ENCODE data around the gene ABCB1. TPM values are rescaled to one million over a fixed set of nuclear protein-coding genes. Genes with fewer than 3 reads are reported as not detected.
A peak's percentile ranks its signal among the peaks of the same experiment; 100 is the strongest.

ABCB1 gene
- total and polyA plus RNA-seq, 2 of the 13 experiments (the other 11 are each of a cell fraction or from before 2014, with no cell fraction given): 42.8 to 52.6 TPM

GRCh38 chr7:87475359-87476178, 125.1 kb downstream of the ABCB1 start, which contains the start of gene ABCB4 (continued):
- TF ChIP-seq ZHX1 (CRISPR knock-in tag; IDR thresholded peaks at IDR 0.05; ENCODE audit: low read depth) (0 out of 2 replicates have a peak, but pooled peaks have one; percentile 44), ZNF510 (CRISPR knock-in tag; IDR thresholded peaks at IDR 0.05; ENCODE audit: low read depth) (no peak), ZMYM3 (CRISPR knock-in tag; IDR thresholded peaks at IDR 0.05) (no peak), ZNF350 (CRISPR knock-in tag; IDR thresholded peaks at IDR 0.05; ENCODE audit: borderline replicate concordance, low read depth) (0 out of 2 replicates have a peak, but pooled peaks have one; percentile 6), ZSCAN31 (CRISPR knock-in tag; IDR thresholded peaks at IDR 0.05; ENCODE audit: low read depth) (peak; percentile 80), ZNF207 (IDR thresholded peaks at IDR 0.05; ENCODE audit: borderline replicate concordance) (no peak), ZNF775 (CRISPR knock-in tag; IDR thresholded peaks at IDR 0.05; ENCODE audit: borderline replicate concordance) (no peak), SP4 (CRISPR knock-in tag; IDR thresholded peaks at IDR 0.05) (no peak; the same call in 1 of the 2 replicates), CBX2 (IDR thresholded peaks at IDR 0.05; ENCODE audit: low read depth, low read length) (no peak), CBX2 (CRISPR knock-in tag; IDR thresholded peaks at IDR 0.05; ENCODE audit: low read depth) (no peak), E2F2 (CRISPR knock-in tag; IDR thresholded peaks at IDR 0.05; ENCODE audit: borderline replicate concordance) (no peak), REXO4 (CRISPR knock-in tag; IDR thresholded peaks at IDR 0.05; ENCODE audit: borderline replicate concordance) (no peak), ZNF879 (CRISPR knock-in tag; IDR thresholded peaks at IDR 0.05) (no peak), KMT2B (CRISPR knock-in tag; IDR thresholded peaks at IDR 0.05) (no peak), GPBP1L1 (CRISPR knock-in tag; IDR thresholded peaks at IDR 0.05) (no peak), ZNF607 (CRISPR knock-in tag; IDR thresholded peaks at IDR 0.05; ENCODE audit: borderline replicate concordance) (no peak), ZBTB21 (CRISPR knock-in tag; IDR thresholded peaks at IDR 0.05) (no peak), ZNF431 (CRISPR knock-in tag; IDR thresholded peaks at IDR 0.05; ENCODE audit: borderline replicate concordance, low read depth) (peak; percentile 91), HHEX (CRISPR knock-in tag; IDR thresholded peaks at IDR 0.05) (no peak), CBX5 (CRISPR knock-in tag; IDR thresholded peaks at IDR 0.05; ENCODE audit: borderline replicate concordance) (no peak), ZBTB14 (CRISPR knock-in tag; IDR thresholded peaks at IDR 0.05) (0 out of 2 replicates have a peak, but pooled peaks have one; percentile 16), MXD1 (CRISPR knock-in tag; IDR thresholded peaks at IDR 0.05) (peak; percentile 50; the same call in 1 of the 2 replicates), YY1 (IDR thresholded peaks at IDR 0.05; ENCODE audit: insufficient read depth, insufficient replicate concordance, low read depth, low read length) (no peak)
